Activated CD8-positive, alpha-beta memory T cell treated with anti-CD3 and anti-CD28 coated beads, Interleukin-2, amount 50 U/mL, for 1 hour (primary cell): ENCODE results near the gene SBSN.

Source experiments
- DNase-seq: peaks from one replicate; pipeline ENCODE4 v3.0.0-alpha.2; 2020; ENCODE audit errors: extremely low read depth

Gene SBSN

GRCh38 chr19:35533822-35534392 is 5.8 kb upstream of the SBSN start:
- no peak for DNase-seq

- no peak for DNase-seq
Observed at GRCh38 chr19:35533201-35533821, 5.2 kb upstream of the SBSN start, which contains the start of gene GAPDHS. Gene GAPDHS (plus strand): TSS chr19:35533456. CDS start chr19:35533528, 72 bp downstream.

DNA sequence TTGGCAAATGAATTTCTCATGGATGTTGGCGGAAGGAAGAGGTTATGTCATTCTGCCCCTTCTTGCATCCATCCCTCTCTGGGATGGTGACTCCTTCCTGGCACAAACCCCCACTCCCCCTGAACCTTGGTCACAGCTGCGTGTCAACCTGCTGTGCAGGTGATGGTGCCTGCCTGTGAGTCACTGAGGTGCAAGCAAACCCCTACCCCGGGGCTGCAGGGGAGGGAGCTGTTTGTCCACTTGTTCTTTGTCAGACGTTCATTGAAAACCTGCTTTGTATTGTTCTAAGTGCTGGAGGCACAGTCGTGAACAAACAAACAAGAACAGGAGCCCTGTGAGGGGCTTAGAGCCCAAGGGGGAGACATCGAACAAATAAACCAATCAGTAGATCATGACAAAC is 3.2 kb upstream of the SBSN start:
- no peak for DNase-seq

GRCh38 chr19:35529241-35530218 is 1.4 kb upstream of the SBSN start:
- no peak for DNase-seq

GRCh38 chr19:35525873-35526272 is 2.2 kb downstream of the SBSN start:
- no peak for DNase-seq

DNA sequence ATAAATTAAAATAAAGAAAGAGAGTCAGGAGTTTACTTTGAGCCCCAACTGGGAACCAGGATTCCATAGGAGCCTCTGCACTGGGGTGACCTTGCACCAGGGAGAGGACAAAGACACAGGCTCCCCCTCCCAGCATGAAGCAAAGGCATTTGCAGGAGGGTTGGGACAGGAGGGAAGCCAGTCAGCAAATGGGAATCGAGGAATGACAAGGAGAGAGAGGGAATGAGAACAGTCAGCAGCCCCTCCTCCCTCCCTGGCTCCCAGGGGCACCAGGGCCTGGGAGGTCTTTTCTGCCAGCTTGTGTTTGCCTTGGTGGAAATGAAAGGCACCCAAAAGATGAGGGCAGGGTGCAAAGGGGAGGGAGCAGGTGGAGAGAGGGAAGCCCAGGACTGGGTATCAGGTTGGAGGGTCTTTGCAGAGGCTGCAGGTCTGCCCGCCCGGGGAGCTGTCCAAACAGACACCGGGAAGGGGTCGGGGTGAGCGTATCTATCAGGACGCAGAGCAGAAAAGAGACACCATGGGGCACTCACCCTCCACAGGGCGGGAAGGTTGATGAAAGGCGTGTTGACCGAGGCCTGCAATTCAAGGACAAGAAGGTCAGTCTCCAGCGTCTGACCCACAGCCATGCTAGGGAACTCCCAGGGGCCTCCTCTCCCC is 3.8 kb downstream of the SBSN start:
- no peak for DNase-seq

- no peak for DNase-seq
Observed at GRCh38 chr19:35522745-35523327, 5.3 kb downstream of the SBSN start.

DNA sequence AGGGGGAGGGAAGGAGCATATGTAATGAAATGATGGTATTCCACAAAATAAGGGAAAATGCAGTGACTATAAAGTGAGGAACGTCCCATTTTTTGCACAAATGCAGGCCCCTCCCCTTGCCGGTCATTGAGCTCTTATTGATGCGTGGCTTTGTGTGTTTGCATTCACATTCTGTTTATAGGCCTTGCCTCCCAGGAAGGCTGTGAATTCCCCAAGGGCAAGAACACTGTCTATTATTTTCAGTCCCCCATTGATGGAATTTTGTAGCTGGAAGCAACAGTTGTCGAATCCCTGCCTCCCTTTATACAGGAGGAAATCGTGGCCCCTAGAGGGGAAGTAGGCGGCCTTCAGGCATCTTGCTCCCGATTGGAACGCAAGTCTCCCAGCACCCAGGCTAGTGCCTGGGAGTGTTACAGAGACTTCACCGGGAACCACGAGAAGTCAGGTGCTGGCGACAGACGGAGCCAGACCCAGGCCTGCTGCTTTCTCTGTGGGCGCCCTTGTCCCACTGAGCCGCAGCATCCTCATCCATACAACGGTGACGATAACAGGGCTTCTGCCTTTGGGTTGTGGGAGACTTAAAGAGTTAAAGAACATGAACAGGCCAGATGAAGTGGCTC is 6.9 kb downstream of the SBSN start:
- DNase-seq = no peak

GRCh38 chr19:35519291-35519690 is 8.8 kb downstream of the SBSN start:
- no peak for DNase-seq

DNA sequence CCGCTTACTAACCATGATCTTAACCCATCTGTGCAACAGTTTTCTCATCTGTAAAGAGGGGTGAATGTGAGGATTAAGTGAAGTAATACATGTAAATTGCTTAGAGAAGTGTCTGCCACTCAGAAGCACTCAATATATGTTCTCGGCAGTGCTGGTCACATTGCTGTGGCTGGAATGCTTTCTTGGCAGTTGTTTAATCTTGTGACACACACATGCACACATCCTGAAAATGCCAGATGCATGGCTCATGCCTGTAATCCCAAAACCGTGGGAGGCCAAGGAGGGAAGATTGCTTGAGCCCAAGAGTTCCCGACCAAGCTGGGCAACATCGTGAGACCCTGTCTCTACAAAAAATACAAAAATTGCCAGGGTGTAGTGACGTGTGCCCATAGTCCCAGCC is 9.8 kb downstream of the SBSN start:
- DNase-seq = no peak

DNA sequence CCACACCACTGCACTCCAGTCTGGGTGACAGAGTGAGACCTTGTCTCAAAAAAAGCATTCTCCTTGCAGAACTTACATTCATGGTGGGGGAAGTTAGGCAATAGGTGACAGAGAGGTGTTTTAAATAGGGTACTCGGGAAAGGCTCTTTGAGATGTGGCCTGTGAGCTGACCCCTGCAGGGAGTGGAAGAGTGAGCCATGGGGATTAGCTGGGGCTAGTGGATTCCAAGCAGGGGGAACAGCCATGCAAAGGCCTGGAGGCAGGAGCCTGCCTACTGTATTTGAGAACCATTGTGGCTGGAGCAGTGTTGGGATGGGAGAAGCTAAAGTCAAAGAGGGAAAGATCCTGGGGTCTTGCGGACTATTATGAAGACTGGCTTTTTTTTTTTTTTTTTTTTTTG is 10.8 kb downstream of the SBSN start:
- no peak for DNase-seq

DNA sequence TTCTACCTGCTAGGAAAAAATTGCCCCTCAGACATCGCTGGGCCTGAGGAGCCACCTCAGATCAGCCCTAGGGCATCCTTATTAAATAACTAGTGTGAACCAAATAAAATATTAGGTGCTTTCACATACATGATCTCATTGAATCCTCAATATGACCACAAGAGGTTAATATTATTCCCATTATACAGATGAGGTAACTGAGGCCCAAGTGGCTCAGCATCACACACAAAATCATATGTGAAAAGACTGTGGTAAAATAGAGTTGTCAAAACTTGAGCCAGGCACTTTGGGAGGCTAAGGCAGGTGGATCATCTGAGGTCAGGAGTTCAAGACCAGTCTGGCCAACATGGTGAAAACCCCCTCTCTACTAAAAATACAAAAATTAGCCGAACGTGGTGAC is 11.8 kb downstream of the SBSN start:
- DNase-seq = no peak

DNA sequence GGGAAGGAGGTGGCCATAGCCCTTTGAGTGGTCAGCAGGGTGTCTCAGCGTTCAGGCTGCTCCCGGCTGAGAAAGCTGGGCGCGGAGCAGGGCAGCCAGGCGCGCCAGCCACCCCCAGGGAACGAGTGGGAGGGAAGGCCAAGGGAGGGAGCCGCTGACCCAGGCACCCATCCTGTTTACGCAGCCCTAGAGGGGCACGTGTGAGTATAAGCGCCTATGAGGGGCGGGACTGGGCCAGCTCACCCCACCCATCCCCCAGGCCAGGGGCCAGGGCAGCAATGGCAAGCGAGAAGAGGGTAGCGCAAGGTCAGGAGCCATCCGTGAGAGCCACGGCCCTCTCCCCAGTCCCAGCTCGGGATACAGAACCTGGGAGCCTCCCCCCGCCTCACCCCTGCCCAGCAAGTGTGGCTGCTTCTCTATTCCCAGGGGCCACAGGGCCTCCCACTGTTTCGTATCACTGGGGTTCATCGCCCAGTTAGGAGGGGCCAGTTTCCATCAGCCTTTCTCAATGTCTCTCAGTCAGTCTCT is 13.8 kb downstream of the SBSN start:
- DNase-seq = no peak

DNA sequence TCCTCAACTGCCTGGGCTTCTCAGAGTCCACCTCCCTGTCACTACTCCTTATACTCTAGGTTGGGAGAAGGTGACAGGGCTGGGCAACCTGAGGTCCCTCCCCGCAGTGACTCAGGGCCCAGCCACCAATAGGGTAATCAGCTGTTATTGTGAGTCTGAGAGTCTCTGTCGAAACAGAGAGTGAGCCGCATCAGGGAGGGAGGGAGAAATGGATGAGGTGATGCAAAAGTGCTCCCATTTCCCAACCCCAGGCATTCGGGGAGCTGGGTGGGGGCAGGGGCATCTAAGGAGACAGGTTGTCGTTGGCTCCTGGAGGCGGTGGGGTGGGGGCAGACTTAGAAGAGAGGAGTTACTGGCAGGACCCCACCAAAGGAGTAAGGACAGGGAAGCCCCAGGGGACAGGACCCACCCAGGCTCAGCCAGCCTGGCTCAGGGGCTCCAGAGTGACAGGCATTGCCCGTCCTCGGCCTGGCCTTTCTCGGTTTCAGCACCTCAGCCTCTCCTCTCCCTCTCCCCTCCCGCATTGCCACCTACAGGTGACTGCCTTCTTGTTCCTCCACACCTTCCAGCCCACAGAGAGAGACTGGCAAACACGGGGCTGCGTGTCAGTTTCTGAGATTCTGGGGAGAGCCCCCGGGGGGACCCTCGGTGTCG is 14.4 kb downstream of the SBSN start, which contains the start of gene DMKN:
Gene DMKN, minus strand, starts transcription at position 22 of the 654 bp plus-strand sequence. CDS start 174 bp downstream, outside the sequence.
- no peak for DNase-seq

DNA sequence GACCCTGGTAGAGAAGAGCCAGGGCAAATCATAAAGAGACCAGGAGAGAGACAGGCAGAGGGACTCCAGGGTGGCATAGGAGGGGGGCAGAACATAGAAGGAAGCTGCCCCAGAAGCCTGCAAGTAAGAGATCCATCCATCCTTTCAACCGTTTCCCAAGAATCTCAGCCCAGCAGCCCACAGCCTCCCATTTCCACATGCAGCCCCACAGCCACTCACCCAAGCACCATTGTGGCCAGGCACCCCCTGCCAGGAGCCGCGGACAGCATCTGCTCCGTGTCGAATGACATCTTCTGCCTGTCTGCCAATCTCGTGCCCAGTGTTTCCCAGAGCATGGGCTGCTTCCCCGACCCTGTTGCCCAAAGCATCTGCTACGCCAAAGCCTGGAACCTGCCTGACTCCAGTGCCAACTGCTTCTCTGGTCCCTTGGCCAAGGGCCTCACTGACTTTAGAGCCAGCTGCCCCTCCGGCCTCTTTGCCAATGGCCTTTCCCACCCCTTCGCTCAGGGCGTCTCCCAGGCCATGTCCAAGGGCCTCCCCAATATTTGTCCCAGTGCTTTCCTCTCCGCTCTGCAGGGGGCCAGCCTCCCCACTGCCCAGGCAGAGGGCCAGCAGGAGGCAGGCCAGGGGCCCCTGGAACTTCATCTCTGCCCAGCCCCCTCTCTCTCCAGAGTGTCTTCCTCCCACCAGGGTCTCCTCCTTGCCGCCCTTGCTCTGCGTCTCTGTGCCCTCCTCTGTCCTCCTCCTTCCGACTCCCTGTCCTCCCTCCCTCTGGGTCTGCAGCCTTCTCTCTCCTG is 15.1 kb downstream of the SBSN start:
- no peak for DNase-seq

GRCh38 chr19:35511337-35511736 is 16.8 kb downstream of the SBSN start:
- no peak for DNase-seq

- DNase-seq = no peak
Observed at GRCh38 chr19:35510626-35510964, 17.5 kb downstream of the SBSN start.

- DNase-seq = peak; percentile 33
Observed at GRCh38 chr19:35509861-35510625, 18.1 kb downstream of the SBSN start.
